GM15510 (cell line): ENCODE results near the gene BAHCC1.

Experiments
- POLR2A ChIP-seq: IDR thresholded peaks from 3 replicates; pipeline ENCODE4 v1.6.1; 2011; ENCODE audit warnings: borderline replicate concordance; ENCODE audit not compliant: insufficient read length; ENCODE audit errors: extremely low read depth

BAHCC1 gene

GRCh38 chr17:81390029-81390872 is 5.0 kb upstream of the BAHCC1 start:
- TF ChIP-seq POLR2A, result no peak

- TF ChIP-seq POLR2A, result no peak
Observed at GRCh38 chr17:81390873-81391255, 4.4 kb upstream of the BAHCC1 start.

GRCh38 chr17:81391293-81391935 is 3.8 kb upstream of the BAHCC1 start:
- no peak for TF ChIP-seq POLR2A

- no peak for TF ChIP-seq POLR2A
Observed at GRCh38 chr17:81391936-81392908, 3.0 kb upstream of the BAHCC1 start.

DNA sequence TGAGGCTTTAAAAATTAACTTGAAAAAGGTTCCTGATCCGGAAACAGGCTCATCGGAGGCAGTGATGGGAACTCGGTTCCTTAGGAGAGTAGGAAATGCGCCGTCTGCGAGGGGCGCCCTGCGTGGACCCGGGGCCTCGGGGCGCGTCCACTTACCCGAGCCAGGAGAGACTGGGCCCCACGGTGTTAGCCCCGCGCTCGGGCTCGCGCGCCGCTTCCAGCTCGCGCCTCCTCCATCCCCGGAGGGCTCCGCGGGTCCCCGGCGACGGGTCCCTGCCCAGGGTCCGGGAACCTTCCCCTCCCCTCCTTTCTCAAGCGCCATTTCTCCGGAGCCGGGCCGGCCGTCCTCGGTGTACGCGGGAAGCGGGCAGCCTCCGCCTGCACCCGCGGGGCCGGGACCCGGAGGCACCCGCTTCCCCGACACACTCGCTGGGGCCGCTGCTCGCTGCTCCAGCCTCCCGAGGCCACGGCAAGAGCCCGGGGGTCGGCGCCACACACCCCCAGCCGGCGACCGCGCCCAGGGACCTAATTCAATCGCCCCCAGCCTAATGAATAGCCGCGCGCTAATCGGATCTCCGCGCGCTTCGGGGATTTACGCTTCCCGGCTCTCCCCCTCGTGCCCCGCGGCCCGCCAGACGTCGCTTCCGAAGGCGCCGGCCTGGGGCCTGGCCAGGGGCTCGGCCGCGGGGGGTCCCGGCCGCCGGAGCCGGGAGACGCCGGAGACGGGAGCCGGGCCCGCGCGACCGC is 2.2 kb upstream of the BAHCC1 start:
- no peak for TF ChIP-seq POLR2A

- TF ChIP-seq POLR2A, result no peak
Observed at GRCh38 chr17:81393684-81394376, 1.4 kb upstream of the BAHCC1 start.

DNA sequence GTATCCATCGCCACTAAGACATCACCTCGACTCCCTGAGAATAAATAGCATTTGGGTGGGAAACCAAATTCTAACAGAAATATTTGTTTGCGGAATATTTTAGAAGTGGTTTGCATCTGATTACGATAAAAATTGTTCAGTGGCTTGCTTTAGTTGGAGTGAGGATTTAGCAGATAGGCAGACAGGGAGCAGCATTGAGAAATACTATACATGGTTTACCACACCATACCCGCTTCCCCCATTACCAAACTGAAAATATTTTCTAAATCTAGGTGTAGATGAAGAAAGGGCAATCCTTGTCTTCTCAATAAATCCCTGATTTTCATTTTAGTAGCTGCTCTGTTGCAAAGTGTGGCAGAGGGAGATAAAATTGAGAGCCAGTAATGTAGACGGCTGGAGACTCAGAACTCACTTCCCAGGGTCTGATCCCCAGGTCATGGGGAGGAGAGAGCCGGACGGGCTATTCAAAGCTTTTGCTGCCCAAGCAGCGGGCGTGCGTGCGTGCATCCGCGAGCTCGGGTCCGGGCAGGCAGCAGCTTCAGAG is 808 bp upstream of the BAHCC1 start:
- TF ChIP-seq POLR2A, result no peak

GRCh38 chr17:81395600-81396277 is 482 bp downstream of the BAHCC1 start:
- no peak for TF ChIP-seq POLR2A

DNA sequence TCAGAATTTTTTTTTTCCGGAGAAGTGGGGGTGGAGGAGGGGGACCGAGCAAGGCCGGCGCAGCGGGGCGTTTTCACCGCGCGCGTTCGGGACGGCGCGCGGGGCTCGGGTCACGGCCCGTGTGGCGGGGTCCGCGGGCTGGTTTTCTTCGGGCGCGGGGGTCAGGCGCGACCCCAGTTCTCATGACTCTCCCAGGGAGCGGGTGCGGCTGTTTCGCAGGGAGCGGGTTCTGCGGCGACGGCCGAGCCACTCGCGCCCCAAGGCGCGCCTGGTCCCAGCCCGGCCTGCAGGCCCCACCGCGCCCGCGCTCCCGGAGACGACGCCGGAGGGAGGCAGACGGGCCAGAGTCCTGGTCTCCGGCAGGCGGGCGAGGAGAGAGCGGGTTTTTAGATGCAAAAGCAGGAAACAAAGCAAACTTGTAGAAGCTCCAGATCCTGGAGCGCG is 1.0 kb downstream of the BAHCC1 start:
- TF ChIP-seq POLR2A, result no peak

DNA sequence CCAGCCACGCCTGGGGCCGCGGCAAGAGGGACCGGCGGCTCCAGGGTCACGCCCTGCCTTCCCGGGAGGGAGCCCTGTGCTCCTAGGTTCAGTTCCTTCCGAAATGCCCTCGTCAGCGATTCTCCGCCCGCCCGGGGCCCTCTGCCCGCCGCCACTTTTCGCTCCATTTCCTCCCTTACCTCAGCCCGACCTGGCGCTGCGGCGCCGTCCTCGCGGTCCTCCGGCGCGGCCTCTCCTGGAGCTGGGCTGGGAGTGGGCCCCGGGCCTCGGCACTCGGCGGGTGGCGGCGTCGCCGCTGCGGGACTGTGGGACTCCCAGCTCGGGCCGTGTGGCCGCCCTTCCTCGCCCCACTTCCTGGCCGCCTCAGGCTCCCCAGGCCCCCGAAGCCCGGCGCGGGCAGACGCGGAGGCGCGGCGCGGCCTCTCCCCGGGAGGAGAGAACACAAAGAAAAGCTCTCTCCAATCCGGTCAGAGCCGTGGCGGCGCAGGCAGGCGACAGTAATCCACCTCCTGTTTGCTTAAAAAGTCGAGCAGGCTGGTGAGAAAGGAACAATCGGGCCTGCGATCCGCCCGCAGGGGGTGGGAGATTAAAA is 1.6 kb downstream of the BAHCC1 start:
- TF ChIP-seq POLR2A, result no peak

DNA sequence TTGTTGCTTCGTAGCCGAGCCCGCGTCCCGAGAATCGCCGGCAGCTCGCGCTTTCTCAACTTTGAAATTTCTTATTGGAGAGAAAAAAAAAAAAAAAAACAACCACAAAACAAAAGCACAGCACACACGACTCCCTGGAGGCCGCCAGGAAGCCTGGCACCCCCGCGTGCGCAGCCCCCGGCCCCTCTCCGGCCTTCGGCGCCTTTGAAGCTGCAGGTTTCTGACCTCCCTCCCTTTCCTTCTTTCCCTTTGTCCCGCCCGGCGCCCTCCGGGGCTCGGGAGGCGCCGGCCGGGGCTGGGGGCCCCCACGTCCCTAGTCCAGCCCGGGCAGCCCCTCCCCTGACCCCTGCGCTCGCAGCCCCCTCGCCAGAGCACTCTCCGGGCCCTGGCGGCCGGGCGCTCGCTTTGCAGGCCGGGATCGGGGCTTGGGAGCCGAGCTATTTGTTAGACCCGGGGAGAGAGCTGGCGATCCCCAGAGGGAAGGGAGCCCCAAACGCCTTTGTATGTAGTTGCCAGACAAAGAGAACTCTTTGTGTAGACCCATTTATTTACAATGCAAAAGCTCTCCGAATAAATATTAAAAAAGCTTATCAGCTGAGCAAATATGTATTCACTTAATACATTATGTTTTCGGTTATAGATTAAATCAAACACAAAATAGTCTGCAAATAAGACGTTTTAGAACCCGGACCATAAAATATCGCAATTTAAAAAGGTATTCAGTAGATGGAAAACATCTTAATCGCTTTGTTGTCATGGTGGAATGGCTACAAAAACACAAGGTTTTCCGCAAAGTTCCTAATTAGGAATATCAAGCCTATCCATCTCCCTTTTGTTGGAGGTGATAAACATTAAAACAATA is 2.3 kb downstream of the BAHCC1 start:
- TF ChIP-seq POLR2A, result no peak
